ENCODE data around the gene CYP2A13. TPM values are rescaled to one million over a fixed set of nuclear protein-coding genes. Genes with fewer than 3 reads are reported as not detected.
"Not testable (repeated sequence)": the region's sequence is repeated elsewhere in the genome, so short reads cannot be mapped to it uniquely, and the experiment has no call there.

CYP2A13 gene
- total RNA-seq, 1 donor: not detected

DNA sequence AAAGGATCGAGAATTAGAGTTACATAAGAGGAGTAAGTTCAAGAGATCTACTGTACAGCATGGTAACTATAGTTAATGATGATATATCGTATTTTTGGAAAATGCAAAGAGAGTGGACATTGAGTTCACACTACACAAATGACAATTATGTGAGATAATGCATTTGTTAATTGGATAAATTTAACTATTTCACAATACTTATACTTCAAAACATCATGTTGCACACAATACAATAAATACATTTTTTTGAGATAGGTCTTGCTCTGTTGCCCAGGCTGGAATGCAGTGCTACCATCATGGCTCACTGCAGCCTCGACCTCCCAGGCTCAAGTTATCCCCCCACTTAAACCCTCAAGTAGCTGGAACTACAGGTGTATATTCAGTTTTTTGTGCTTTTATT, 17.9 kb downstream of the CYP2A13 start:
- no peak for DNase-seq (ENCODE audit: low read depth)
- no peak overlapping the region for H3K4me3 ChIP-seq (ENCODE audit: low read depth, low read length)
- TF ChIP-seq, protein P1, sequence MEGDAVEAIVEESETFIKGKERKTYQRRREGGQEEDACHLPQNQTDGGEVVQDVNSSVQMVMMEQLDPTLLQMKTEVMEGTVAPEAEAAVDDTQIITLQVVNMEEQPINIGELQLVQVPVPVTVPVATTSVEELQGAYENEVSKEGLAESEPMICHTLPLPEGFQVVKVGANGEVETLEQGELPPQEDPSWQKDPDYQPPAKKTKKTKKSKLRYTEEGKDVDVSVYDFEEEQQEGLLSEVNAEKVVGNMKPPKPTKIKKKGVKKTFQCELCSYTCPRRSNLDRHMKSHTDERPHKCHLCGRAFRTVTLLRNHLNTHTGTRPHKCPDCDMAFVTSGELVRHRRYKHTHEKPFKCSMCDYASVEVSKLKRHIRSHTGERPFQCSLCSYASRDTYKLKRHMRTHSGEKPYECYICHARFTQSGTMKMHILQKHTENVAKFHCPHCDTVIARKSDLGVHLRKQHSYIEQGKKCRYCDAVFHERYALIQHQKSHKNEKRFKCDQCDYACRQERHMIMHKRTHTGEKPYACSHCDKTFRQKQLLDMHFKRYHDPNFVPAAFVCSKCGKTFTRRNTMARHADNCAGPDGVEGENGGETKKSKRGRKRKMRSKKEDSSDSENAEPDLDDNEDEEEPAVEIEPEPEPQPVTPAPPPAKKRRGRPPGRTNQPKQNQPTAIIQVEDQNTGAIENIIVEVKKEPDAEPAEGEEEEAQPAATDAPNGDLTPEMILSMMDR (IDR thresholded peaks at IDR 0.05; ENCODE audit: insufficient read depth, low read length): no peak

DNA sequence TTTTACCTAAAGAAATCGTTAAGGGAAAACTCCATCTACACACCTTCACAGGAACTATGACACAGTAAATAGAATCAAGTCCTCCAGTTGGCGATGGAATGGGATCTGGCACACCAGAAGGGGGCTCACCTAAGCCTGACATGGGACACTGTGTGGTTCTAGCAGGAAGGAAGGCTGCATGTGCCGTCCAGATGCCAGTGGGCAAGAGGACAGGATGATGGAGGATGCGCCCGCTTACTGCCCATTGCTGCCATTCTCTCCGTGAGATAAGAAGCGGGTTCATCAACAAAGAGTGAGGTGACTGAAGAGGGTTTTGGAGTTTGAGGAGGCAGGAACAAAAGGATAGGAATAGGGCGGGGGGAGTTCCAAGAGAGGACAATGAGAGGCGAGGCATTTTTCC, 23.0 kb downstream of the CYP2A13 start:
- no peak for DNase-seq (ENCODE audit: low read depth)
- H3K4me3 ChIP-seq (ENCODE audit: low read depth, low read length): no peak overlapping the region
- TF ChIP-seq, protein P1 (IDR thresholded peaks at IDR 0.05; ENCODE audit: insufficient read depth, low read length): no peak

DNA sequence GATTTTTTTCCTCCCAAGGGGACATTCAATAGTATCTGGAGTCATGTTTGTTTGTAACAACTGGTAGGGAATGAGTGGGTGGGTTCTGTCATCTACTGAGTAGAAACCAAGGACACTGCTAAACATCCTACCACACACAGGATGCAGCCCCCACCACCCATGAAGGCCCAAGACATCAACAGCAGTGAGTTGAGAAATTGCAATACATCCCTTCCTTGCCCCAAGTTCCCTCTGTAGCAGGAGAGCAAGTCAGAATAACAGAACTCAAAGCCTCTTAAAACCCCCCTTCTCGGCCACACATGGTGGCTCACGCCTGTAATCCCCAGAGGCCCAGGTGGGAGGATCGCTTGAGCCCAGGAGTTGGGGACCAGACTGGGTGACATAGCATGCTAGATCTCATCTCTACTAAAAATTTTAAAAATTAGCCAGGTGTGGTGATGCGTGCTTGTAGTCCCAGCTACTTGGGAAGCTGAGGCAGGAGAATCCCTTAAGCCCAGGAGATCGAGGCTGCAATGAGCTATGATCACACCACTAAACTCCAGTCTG, 23.6 kb downstream of the CYP2A13 start:
- no peak for DNase-seq (ENCODE audit: low read depth)
- TF ChIP-seq, protein P1 (IDR thresholded peaks at IDR 0.05; ENCODE audit: insufficient read depth, low read length): no peak
- H3K4me3 ChIP-seq (ENCODE audit: low read depth, low read length): no peak overlapping the region

DNA sequence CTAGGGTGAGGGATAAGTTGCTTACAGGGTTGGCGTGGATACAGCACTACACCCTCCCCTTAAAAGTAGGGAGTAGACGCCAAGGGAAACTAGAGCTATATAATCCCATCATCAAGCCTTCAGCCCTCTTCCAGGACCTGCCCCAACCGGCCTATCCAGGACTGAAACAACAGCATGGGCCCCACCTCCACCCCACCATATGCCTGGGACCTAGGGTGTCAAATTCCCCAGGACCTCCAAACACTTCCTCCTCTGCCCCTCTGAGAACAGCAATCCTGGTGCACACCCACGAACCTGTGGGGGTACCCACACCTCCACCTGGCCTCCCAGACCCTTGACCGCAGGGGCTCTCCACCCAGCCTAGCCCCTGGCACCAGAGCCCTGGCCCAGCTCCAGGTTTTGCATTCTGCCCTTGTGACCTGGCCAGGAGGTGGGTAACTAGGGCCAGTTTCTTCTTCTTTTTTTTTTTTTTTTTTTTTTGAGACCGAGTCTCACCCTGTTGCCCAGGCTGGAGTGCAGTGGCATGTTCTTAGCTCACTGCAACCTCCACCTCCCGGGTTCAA, 24.6 kb downstream of the CYP2A13 start:
- TF ChIP-seq, protein P1 (IDR thresholded peaks at IDR 0.05; ENCODE audit: insufficient read depth, low read length): no peak
- no peak for DNase-seq (ENCODE audit: low read depth)
- no peak overlapping the region for H3K4me3 ChIP-seq (ENCODE audit: low read depth, low read length)

DNA sequence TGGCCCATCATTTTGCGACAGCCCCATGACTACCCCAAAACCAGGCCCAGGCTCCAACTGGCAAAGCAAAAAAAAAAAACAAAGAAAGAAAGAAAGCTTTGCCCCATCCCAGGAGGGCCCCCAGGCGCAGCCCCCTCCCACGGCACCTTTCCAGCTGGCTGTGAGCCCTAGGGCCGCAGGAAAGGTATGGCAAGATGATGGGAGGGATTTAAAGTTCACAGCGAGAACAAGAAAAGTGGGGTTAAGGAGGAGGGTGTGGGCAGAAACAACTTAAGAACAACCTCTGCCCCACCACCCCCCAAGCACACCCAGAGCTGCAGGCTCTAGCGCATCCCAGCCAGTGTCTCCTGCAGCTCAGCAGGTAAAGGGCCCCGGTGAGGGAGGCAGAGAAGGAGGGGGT, 25.9 kb downstream of the CYP2A13 start, which contains the start of gene CYP2F1:
Gene CYP2F1 (plus strand): TSS at position 301 of the 400 bp plus-strand sequence. CDS start 1,757 bp downstream, outside the sequence.
- TF ChIP-seq, protein P1 (IDR thresholded peaks at IDR 0.05; ENCODE audit: insufficient read depth, low read length): no peak
- H3K4me3 ChIP-seq (ENCODE audit: low read depth, low read length): no peak within 1 kb of the TSS
- DNase-seq (ENCODE audit: low read depth): no peak

DNA sequence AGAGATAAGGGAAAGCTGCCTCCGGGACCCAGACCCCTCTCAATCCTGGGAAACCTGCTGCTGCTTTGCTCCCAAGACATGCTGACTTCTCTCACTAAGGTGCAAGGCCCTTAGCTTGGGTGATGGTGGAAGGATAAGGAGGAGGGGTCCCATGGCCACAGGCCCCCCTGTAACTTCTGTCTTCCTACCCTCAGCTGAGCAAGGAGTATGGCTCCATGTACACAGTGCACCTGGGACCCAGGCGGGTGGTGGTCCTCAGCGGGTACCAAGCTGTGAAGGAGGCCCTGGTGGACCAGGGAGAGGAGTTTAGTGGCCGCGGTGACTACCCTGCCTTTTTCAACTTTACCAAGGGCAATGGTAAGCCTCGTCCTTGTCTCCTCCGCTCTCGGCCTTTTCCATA, 28.0 kb downstream of the CYP2A13 start:
- TF ChIP-seq, protein P1 (IDR thresholded peaks at IDR 0.05; ENCODE audit: insufficient read depth, low read length): no peak
- no peak for DNase-seq (ENCODE audit: low read depth)
- H3K4me3 ChIP-seq (ENCODE audit: low read depth, low read length): no peak overlapping the region

DNA sequence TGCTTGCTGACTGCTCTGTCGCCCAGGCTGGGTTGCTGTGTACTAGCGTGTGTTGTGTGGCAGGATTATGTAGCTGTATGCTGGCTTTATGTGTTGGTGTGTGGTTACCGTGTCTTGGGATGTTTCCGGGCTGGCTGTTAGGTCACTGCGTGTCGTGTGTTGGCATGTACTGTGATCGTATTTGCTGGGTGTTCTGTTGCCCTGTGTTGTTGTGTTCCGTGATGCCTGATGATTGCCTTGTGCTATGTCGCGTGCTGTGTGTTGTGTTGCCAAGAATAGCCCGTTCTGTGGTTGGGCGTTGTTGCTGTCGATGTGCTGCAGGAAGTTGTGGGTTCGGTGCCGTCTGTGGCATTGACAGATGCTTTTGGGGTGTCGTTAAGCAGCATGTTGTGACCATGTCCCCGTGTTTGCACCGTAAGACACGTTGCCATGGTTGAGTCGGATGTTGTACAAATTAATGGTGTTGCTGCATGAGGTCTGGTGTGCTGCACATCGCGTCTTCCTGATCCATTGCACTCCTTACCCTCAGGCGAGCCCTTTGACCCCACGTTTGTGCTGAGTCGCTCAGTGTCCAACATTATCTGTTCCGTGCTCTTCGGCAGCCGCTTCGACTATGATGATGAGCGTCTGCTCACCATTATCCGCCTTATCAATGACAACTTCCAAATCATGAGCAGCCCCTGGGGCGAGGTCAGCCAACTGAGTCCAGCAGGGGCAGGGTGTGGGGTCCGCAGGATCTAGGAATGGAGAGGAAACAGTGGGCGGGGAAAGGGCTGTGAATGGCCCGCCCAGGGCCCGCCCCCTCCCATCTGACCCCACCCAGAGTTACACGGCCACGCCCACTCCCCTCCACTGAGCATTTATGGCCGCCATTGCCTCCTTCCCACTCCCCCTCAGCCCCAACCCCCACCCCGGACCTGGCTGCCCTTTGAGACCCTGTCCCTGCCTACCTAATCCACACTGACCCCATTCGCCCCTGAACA, 33.0 kb downstream of the CYP2A13 start:
- H3K4me3 ChIP-seq (ENCODE audit: low read depth, low read length); DNase-seq (ENCODE audit: low read depth): not testable (repeated sequence)

DNA sequence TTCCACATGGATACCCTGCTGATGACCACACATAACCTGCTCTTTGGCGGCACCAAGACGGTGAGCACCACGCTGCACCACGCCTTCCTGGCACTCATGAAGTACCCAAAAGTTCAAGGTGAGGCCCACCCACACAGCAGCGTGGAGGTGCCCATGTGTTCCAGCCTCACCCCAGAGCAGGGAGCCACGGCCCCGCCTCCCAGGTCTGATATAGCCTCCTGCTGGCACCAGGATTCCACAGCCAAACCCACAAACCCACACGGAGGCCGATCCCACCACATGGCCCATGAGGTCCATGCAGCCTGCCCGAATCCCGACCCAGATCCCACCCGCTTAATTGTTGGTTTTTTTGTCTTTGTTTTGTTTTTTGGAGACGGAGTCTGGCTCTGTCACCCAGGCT, 34.6 kb downstream of the CYP2A13 start:
- DNase-seq (ENCODE audit: low read depth); H3K4me3 ChIP-seq (ENCODE audit: low read depth, low read length): not testable (repeated sequence)

Measured in fibroblast of the aortic adventitia (primary cell).